SKM-1 treated with dmso at 0.1 percent for 144 hours (cell line): ENCODE measurements around the gene ATP6V0C.

Experiments
- DNase-seq: peaks from one replicate; lab custom pipeline; 2025; ENCODE audit not compliant: unreplicated experiment; lab: John Stamatoyannopoulos, UW

Gene ATP6V0C

DNA sequence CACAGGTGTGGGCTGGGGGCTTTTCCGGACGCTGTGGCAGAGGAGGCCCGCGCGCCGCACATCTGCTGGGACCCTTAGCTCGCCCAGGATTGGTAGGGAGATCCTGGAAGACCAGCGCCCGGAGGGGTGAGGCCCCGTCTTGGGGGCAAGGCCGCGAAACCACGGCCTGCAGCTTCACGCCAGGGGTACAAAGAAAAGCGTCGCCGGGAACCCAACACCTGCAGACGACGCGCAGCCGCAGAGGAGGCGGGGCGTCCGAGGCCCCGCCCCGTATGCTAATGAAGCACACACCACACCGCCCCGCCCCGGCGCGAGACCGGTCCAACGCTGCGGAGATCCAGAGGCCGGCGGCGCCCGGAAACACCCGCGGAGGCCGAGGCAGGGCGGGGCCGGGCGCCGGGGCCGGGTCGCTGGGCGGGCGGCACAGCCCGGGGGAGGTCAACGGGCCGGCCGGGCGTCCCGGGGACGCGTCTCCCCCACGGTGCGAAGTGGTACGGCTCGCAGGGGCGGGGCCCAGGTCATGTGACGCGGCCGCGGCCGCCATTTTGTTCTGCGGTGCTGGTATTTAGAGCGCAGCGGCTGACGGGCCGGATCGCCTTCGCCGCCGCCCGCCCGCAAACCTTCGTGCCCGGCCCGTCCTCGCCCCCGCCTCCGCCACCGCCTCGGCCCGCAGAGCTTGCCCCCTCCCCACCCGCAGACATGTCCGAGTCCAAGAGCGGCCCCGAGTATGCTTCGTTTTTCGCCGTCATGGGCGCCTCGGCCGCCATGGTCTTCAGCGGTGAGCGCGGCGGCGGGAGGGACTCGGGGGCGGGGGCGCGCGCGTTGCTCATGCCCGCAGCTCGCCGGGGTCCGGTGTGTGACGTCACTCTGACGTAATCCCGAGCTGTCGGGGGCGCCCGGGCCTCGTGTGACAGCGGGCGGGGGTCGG is at the start of gene ATP6V0C:
ATP6V0C (plus strand) TSS at position 548 of the 928 bp plus-strand sequence; CDS start at position 700, 152 bp downstream.
- peak; percentile 71 for DNase-seq

DNA sequence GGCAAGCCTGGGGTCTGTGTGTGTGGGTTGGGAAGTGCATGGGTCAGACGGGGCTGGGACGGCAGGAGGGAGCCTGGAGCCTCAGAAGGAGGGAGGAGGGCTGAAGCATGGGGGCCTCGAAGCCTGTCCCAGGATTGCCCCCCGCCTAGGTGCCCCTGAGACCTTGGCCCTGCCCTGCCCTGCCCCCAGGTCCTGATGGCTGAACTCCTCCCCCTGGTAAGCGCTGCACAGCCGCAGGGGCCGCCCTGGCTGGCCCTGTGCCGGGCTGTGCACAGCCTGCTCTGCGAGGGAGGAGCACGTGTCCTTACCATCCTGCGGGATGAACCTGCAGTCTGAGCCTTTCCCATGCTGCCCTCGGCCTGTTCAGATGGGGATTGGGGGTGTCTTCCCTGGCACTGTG is 49.4 kb upstream of the ATP6V0C start:
- no peak for DNase-seq

DNA sequence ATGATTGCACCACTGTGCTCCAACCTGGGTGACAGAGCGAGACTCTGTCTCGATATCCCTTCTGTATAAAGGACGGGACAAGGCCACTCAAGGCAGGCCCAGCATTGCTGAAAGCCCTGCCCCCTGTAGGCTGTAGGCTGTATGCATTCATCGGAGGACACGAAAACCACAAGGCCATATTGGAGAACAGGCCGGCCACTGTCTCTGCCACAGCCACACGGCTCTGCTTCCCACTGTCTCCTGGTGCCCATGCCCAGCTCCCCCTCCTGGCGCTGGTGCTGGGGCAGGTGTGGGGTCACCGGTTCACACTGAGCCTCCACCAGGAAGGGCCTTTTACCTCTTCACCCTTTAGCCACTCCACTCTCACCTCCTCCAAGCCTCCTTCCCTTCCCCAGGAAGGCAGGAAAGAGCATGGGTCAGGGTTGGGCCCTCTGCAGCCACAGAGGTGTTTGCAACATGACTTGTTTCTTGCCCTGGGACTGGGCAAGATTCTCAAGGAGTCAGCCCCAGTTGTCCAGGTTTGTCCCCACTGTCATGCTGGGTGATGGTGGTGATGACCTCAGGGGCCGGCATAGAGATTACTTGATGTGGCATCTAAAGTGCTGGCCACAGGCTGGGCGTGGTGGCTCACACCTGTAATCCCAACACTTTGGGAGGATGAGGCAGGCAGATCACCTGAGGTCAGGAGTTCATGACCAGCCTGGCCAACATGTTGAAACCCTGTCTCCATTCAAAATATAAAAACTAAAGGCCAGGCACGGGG is 47.9 kb upstream of the ATP6V0C start:
- peak; percentile 29 for DNase-seq

DNA sequence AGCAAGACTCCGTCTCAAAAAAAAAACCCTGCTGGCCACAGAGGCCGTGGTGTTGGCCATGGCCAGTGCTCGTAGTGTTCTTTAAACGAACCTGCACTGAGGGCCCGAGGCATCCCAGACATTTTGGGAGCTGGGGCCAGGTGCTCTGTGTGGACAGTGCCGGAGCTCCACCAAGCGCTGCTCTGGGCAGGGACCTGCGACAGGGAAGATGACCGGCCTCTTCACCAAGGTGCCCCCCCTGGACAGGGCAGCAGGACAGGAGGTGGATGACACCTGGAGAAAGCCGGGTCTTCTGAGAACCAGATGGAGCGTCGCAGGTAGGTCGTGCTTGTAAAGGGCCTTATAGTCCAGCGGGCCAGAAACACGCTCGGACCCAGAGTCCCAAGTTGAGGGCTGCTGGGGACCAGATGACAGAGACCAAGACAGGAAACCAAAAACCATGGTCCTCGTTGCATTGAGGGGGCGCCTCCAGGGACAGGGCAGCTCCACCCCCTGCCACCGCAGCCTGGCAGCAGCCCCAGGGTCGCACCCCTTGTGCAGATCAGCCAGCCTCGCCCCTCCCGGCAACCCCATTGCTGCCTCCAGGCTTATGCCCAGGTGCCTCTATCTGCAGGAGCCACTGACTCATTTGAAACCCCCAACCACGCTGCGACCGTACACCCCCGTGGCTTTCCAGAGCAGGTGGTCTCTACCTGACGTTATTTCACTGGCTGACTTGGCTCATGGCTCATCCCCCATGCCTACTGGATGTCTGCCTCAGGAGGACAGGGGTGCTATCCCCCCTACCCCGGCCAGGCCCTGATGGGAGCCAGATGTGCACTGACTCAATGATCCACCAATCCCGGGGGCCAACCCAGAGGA is 46.9 kb upstream of the ATP6V0C start:
- no peak for DNase-seq

DNA sequence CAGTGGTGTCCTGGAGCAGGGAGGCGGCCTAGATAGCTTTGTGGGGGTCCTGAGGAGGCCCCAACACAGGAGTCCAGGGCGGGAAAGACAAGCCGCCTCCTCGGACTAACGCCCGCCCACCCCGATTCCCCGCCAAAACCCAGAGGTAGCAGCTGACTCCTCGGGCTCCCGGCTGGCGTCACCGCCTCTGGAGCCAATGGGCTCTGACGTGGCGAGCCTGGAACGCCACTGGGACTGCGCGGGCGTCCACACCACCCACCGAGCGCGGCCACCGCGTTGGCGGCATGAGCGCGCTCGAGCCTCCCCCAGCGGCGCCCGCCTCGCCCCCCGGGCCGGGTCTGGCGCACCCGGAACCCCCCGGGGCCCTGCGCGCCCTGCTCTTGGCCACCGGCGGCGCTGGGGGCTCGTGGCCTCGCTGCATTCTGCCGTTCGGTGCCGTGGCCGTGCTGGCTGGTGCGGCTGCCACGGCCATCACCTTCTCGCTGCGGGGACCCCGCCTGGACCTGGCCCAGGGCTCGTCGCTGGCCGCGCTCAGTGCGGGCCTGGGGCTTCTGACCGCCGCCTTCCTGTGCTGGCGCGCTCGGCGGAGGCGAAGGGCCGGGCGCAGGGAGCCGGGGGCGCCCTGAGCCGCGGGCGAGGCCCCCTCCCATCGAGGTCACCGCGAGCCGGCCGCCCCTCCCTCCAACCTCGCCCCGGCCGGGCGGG is 46.1 kb upstream of the ATP6V0C start:
- DNase-seq, result no peak

DNA sequence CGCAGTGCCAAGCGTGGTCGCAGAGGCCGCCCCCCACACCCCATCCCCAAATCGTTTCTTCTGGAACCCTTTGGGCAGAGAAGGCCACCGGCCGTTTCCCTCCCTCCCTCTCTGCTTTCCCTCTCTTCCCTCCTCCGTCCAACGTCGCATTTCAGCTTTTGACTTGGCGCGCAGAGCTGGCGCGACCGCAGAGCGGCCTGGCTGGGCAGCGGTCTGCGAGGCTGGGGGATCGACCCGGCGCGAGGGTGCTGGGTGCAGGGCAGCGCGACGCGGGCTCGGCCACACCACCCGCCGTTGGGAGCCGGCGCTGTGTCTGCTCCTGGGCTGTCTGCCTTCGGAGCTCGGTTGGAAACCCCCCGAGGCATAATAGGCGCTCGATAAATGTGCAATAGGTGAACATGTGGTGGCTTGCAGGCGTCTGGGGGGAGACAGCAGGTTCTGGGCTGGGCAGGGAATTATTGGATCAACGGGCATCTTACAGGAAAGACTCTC is 45.5 kb upstream of the ATP6V0C start:
- no peak for DNase-seq

DNA sequence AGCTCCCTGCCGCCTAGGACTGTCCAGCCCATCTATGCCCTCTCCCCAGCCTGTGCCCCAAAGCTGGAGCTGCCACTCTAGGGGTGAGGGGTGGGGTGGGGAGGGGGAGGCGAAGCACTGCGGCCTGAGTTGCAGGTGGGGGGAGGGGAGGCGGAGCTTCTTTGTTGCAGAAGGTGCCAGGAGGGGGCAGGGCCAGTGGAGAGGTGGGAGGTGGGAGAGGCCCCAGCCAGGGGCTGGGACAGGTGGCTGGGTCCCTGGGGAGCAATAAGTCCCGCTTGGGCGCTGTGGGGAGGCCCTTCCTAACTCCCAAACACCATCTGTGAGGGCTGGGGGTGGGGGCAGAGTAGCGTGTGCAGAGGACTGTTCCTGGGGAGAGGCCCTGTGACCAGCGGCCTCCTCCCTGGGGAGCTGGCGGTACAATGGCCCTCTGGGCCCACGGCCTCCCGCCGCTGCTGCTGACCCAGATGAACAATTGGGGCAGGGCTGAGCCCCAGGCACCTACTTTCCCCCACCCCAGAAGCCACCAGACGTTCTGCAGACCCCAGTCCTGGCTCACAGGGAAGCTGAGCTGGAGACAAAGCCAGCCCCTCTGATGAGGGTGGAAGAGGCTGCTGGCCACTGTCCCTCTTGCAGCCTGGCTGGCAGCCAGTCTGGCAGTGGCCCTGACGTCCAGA is 44.9 kb upstream of the ATP6V0C start:
- DNase-seq, result no peak

DNA sequence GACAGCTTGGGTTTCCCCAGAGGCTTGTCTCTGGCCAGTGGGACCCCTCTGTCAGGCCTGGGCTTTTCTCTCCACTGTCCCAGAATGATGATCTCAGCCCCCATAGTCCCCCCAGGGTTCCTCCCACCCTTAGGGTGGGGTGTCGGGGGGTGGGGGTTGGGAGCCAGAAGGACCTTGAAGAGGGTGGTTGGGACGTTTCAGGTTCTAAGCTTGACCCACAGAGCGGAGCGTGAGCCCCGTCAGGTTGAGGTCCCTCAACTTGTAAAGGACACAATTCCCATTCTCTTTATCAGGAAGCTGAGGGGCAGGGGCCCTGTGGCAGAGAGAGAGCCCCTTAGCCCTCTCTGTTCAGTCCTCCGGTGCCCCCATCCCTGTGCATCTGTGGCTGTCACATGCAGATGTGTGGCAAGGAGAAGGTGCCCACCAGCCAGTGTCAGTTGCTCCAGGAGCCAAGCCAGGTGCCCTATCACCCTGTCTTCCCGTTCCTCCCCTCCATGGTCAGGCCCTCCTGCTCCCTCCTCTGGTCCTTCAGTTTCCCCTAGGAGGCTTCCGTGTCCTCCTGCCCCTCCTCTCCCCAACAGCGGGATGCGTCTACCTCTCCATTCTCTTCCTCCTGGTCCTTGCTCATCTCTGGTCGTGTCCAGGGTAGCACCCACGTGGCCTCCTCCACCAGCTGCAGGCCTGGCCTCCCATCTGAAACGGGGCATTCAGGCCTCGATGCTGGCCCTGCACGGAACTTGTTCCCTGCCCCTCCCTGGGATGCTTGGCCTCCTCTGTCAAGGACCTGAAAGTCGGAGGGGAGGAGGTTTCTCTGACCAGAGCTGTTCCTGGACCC is 44.1 kb upstream of the ATP6V0C start:
- DNase-seq, result no peak

DNA sequence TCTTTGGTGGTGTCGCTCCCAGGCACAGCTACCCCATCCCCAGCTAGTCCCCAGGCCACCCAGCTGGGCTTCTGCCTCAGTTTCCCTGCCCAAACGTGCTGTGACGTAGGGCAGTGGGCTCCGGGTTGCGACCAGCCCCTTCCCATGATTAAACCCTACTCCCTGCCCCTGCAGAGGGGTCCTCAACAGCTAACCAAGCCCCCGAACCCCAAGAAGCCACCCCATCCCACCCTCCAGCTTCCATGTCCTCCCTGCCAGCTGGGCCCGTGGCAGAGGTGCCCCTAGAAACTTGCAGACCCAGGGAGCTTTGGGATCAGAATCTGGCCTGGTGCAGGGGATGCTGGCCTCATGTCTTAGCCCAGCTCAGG is 43.5 kb upstream of the ATP6V0C start:
- DNase-seq, result no peak

DNA sequence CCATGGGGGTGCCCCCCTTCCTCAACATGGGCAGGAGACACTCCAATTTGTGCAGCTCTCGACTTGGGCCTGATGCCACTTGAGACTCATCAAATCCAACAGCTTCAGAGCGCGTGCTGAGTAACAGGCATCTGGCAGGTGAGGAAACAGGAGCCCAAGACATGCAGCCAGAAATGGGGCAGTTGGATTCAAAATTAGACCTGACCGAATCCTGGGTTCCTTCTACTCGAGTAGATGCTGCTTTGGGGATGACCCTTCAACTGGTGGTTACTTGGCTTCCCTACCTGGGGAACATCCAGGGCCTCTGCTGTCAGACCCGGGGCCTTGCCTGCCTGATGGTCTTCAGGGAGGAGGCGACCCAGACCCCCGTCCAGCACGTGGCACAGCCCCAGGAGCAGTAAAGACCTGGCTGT is 43.1 kb upstream of the ATP6V0C start:
- no peak for DNase-seq

DNA sequence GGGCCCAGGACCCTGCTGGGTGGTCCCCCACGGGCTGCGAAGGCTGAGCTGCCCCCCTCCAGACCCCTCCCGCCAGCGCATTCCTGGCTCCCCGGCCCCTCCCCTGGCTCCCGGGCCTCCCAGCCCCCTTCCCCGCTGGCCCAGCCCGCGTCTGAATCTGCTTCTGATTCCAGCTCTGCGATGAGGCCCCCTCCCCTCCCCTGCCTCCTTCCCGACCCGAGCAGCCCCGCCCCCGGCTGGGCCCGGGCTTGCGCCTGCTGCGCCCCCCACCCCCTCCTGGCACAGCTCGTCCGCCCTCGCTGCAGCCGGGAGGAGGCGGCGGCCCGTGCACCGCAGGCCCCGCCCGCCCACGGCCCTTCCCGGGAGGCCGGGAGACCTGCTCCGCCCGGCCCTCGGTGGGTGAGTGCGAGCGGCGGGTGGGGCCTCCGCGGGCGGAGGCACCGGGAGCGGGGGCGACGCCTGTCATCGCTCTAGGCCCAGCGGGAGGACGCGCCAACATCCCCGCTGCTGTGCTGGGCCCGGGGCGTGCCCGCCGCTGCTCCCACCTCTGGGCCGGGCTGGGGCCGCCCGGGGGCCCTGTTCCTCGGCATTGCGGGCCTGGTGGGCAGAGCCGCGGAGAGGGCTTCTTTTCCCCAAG is 42.6 kb upstream of the ATP6V0C start, which contains the start of gene NTN3:
NTN3 (plus strand) TSS at position 282 of the 637 bp plus-strand sequence. CDS start 405 bp downstream, outside the sequence.
- no peak for DNase-seq

DNA sequence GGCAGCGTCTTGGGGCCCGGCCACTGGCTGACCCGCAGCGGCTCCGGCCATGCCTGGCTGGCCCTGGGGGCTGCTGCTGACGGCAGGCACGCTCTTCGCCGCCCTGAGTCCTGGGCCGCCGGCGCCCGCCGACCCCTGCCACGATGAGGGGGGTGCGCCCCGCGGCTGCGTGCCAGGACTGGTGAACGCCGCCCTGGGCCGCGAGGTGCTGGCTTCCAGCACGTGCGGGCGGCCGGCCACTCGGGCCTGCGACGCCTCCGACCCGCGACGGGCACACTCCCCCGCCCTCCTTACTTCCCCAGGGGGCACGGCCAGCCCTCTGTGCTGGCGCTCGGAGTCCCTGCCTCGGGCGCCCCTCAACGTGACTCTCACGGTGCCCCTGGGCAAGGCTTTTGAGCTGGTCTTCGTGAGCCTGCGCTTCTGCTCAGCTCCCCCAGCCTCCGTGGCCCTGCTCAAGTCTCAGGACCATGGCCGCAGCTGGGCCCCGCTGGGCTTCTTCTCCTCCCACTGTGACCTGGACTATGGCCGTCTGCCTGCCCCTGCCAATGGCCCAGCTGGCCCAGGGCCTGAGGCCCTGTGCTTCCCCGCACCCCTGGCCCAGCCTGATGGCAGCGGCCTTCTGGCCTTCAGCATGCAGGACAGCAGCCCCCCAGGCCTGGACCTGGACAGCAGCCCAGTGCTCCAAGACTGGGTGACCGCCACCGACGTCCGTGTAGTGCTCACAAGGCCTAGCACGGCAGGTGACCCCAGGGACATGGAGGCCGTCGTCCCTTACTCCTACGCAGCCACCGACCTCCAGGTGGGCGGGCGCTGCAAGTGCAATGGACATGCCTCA is 41.9 kb upstream of the ATP6V0C start:
- DNase-seq, result no peak

DNA sequence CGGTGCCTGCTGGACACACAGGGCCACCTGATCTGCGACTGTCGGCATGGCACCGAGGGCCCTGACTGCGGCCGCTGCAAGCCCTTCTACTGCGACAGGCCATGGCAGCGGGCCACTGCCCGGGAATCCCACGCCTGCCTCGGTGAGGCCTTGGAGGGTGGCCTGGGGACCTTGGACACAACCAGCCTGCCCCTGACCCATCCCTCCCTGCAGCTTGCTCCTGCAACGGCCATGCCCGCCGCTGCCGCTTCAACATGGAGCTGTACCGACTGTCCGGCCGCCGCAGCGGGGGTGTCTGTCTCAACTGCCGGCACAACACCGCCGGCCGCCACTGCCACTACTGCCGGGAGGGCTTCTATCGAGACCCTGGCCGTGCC is 41.3 kb upstream of the ATP6V0C start:
- no peak for DNase-seq

DNA sequence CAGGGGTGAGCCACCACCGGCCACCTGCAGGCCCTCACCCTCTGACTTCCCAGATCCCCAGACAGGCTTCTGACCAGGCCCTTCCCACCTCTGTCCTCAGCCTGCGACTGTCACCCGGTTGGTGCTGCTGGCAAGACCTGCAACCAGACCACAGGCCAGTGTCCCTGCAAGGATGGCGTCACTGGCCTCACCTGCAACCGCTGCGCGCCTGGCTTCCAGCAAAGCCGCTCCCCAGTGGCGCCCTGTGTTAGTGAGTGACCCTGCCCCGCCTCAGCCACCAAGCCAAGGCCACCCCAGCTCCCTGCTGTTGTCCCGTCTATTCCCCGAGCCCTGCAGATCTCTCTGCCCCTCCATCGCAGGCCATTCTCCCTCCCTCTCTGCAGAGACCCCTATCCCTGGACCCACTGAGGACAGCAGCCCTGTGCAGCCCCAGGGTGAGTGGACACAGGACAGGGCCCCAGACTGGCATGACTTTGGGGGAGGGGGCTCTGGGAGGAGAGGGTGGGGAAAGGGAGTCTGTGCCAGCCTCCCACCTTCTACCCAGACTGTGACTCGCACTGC is 40.8 kb upstream of the ATP6V0C start:
- DNase-seq, result no peak

DNA sequence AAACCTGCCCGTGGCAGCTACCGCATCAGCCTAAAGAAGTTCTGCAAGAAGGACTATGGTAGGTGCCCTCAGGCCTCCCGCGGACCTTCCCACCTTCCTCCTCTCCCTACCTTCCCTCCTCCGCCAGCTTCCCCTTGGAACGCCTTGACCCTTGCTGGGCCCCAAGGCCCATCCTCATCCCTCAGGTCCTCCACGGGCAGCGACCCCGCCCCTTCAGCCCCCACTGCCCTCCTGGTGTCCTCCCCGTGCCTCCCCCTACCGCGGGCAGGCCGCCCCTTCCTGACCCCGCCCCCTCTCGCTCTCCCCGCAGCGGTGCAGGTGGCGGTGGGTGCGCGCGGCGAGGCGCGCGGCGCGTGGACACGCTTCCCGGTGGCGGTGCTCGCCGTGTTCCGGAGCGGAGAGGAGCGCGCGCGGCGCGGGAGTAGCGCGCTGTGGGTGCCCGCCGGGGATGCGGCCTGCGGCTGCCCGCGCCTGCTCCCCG is 40.3 kb upstream of the ATP6V0C start:
- DNase-seq, result peak; percentile 21

DNA sequence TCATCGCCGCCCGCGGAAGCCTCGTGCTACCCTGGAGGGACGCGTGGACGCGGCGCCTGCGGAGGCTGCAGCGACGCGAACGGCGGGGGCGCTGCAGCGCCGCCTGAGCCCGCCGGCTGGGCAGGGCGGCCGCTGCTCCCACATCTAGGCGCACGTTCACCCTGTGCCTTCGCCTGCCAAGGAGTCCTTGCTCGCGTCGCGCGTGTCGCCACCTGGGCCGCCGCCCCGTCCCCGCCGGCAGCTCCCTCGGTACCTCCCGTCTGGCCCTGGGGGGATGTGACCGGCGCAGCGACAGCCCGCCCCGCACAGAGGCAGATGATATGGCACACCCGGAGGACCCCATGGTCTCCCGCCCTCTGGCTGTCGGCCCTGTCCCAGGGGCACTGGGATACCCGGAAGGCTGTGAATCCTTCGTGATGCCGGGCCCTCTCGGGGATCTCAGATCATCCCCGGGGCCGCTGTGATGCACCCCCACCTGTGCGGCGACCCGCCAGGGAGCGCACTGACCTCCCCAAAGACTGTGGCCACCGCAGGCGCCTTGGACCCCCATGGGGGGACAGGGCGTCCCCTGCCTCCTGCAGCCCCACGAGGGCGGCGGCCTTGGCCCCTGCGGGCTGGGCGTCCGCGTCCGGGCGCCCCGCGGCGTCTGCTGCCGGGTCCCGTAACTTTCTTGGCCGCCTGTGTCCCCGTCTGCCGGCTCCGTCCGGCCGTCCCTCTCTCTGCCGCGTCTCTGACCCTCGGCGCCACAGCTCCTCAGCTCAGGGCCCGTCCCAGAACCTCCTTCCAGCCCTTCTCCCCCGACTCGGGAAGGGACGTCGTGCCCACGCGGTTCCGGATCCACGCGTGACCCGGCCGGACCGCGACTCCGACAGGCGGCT is 39.5 kb upstream of the ATP6V0C start:
- peak; percentile 22 for DNase-seq
